NCI-H748 (cell line): ENCODE results near the gene NIM1K.
"Not testable (repeated sequence)": the region's sequence is repeated elsewhere in the genome, so short reads cannot be mapped to it uniquely, and the experiment has no call there.

Experiments used
- DNase-seq: peaks from one replicate; lab custom pipeline; 2025; ENCODE audit not compliant: unreplicated experiment; lab: John Stamatoyannopoulos, UW

The NIM1K gene

GRCh38 chr5:43313035-43313853 lies 121.2 kb downstream of the NIM1K start, which contains the start of gene HMGCS1:
HMGCS1 (minus strand) TSS chr5:43313412; CDS start chr5:43298965, 14,447 bp downstream.
- peak; percentile 100 for DNase-seq

- peak; percentile 91 for DNase-seq
Observed at GRCh38 chr5:43313854-43314457, 121.9 kb downstream of the NIM1K start.

- peak; percentile 37 for DNase-seq
Observed at GRCh38 chr5:43314724-43315123, 122.7 kb downstream of the NIM1K start.

- DNase-seq, result no peak
Observed at GRCh38 chr5:43315263-43315662, 123.2 kb downstream of the NIM1K start.

GRCh38 chr5:43315682-43316081 lies 123.7 kb downstream of the NIM1K start:
- DNase-seq, result no peak

GRCh38 chr5:43316421-43316820 lies 124.4 kb downstream of the NIM1K start:
- DNase-seq, result no peak

GRCh38 chr5:43320846-43321245 lies 128.8 kb downstream of the NIM1K start:
- DNase-seq, result no peak

- not testable (repeated sequence) for DNase-seq
Observed at GRCh38 chr5:43323488-43323887, 131.5 kb downstream of the NIM1K start.

GRCh38 chr5:43325624-43326023 lies 133.6 kb downstream of the NIM1K start:
- DNase-seq, result not testable (repeated sequence)
